Omental fat pad (tissue), 4 donors: ENCODE results near the gene SLC25A25. TPM values are rescaled to one million over a fixed set of nuclear protein-coding genes. Genes with fewer than 3 reads are reported as not detected.

ENCODE experiments used
- ATAC-seq: fragments of 150-250 bp; one replicate; pipeline ENCODE4 v1.9.1; 2016; ENCODE audit warnings: mild to moderate bottlenecking, moderate library complexity; ENCODE audit not compliant: low FRiP score
- DNase-seq: peaks from one replicate; pipeline ENCODE4 v3.0.0-alpha.2; 2019; ENCODE audit warnings: low spot score
- CTCF ChIP-seq, 3 donors: fragments of 450-650 bp; IDR thresholded peaks; one replicate each; pipeline ENCODE4 v1.5.1; 2016 to 2017; ENCODE audit warnings: antibody characterized with exemption in 3 of 3, mild to moderate bottlenecking in 3 of 3, moderate library complexity in 2 of 3
- total RNA-seq, 4 donors: library from RNA; depleted of rRNA; stranded (reverse); fragments of >200 nt; gene quantifications; one replicate each; pipeline ENCODE4 v1.1.0, GENCODE V29; 2016

SLC25A25 gene
- total RNA-seq, 4 donors from 2014 or later, result 37.8 to 147 (median 102) TPM

DNA sequence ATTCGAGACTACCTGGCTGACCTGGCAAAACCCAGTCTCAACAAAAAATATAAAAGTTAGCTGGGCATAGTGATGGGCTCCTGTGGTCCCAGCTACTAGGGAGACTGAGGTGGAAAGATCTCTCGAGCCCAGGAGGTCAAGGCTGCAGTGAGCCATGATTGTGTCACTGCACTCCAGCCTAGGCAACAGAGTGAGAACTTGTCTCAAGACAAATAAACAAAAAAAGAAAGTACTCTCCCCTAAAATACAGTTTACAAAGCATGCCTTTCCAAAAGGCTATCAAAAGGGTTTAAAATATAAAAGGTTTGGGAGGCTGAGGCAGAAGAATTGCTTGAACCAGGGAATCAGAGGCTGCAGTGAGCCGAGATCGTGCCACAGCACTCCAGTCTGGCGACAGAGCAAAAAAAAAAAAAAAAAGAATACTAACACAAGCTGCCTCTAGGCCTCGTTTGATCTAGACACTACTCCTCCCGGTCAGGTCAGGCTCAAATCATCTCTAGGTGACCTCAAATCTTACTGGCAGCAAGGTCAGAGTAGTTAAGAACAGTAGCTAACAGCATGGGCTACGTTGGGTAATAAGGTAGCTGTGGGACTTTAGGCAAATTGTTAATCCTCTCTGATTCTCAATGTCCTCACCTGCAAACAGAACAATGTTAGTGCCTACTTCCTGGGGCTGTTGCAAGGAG is 10.2 kb upstream of the SLC25A25 start:
- ATAC-seq, result no peak
- DNase-seq, result no peak
- no peak for TF ChIP-seq CTCF (IDR thresholded peaks at IDR 0.05)

DNA sequence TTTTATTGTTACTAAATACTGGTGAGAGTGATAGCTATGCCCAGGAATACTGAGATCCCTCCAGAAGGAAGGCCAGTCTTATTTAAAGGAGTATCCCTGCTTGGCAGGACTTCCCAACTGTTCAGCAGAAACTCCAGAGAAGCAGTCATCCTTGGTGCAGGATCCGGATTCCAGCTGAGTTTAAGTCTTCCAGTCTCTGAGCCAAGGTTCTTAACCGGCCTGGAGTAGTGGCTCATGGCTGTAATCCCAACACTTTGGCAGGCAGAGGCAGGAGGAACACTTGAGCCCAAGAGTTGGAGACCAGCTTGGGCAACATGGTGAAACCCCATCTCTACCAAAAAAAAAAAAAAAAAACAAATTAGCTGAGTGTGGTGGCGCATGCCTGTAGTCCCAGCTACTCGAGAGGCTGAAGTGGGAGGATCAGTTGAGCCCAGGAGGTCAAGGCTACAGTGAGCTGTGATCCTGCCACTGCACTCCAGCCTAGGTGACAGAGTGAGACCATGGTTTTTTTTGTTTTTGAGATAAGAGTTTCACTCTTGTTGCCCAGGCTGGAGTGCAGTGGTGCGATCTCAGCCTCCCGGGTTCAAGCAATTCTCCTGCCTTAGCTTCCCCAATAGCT is 8.6 kb upstream of the SLC25A25 start:
- TF ChIP-seq CTCF (IDR thresholded peaks at IDR 0.05), result no peak
- DNase-seq (no peak), ATAC-seq (no peak)

GRCh38 chr9:128061275-128061960 is 6.6 kb upstream of the SLC25A25 start:
- DNase-seq, result no peak
- ATAC-seq, result no peak
- TF ChIP-seq CTCF (IDR thresholded peaks at IDR 0.05), result no peak

DNA sequence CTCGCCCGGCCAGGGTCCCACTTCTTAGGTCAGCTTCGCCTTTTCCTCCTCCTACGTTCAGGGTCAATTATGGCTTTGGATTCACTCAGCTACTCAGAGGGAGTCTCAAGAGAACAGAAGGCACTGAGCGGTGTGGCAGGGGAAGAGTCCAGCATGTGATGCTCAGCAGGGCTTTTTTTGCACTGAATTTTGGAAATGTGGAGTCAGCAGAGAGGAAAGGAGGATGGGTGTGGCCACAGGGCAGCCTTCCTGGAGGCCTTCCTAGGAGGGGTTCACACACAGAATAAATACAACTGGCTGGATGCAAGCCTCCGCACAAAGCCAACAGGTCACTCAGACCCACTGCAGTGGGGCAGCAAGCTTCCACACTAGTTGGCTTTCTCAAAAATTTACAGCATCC is 5.8 kb upstream of the SLC25A25 start:
- no peak for TF ChIP-seq CTCF (IDR thresholded peaks at IDR 0.05)
- DNase-seq (no peak), ATAC-seq (no peak)

DNA sequence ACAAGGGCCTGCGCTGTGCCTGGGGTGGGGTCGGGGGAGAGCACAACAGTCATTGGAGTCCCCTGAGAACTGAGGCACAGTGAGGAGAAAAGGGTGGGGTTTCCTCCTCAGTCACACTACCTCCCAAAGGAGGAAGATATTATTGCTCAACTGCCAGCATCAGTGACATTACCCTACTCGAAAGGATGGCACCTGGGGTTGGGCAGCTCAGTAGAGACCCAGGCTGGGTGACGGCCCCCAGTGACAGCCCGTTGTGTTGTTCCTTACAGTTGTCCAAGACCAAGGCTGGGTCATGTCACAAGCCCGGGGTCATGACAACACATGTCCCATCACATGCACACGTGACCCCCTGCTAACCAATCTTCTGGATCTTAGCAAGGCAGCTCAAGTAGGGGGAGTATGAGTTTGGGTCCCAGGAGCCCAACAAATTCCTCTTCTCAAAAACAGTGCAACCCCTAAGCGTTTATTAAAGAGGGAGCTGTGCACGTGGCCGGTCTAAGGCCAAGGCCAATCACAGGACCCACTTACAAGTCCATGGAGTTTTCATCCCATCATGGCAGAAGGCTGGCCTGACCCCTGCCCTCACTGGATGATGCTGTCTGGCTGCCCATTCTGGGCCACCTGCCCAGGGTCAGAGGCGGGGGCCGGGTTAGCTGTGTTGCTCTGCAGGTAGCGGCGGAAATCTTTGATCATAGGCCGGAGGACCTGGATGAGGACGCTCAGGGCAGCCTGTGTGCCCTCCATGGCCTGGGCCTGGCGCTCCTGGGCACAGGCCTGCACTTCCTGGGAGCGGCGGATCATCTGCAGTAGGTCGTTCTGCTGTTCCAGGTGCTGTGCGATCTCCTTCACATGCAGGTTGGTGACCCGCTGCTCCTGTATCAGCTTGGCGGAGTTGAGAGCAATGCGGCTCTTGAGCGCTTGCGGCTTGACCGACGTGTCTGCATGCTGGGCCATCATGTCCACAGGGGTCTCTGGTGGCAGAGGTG is 4.9 kb upstream of the SLC25A25 start:
- TF ChIP-seq CTCF (IDR thresholded peaks at IDR 0.05), result no peak
- ATAC-seq (no peak), DNase-seq (no peak)

- no peak for DNase-seq
These were observed 1.9 kb upstream of the SLC25A25 start for GRCh38 chr9:128065907-128066712.

More at GRCh38 chr9:128065907-128066712, 1.9 kb upstream of the SLC25A25 start:
- ATAC-seq, result no peak
- TF ChIP-seq CTCF (IDR thresholded peaks at IDR 0.05), result no peak
